ENCODE measurements around the gene RTL10. TPM values are rescaled to one million over a fixed set of nuclear protein-coding genes. Genes with fewer than 3 reads are reported as not detected.

RTL10 gene
- total and polyA plus RNA-seq, 2 of the 13 experiments (the other 11 are each of a cell fraction or from before 2014, with no cell fraction given) = 14.1 to 15.8 TPM

DNA sequence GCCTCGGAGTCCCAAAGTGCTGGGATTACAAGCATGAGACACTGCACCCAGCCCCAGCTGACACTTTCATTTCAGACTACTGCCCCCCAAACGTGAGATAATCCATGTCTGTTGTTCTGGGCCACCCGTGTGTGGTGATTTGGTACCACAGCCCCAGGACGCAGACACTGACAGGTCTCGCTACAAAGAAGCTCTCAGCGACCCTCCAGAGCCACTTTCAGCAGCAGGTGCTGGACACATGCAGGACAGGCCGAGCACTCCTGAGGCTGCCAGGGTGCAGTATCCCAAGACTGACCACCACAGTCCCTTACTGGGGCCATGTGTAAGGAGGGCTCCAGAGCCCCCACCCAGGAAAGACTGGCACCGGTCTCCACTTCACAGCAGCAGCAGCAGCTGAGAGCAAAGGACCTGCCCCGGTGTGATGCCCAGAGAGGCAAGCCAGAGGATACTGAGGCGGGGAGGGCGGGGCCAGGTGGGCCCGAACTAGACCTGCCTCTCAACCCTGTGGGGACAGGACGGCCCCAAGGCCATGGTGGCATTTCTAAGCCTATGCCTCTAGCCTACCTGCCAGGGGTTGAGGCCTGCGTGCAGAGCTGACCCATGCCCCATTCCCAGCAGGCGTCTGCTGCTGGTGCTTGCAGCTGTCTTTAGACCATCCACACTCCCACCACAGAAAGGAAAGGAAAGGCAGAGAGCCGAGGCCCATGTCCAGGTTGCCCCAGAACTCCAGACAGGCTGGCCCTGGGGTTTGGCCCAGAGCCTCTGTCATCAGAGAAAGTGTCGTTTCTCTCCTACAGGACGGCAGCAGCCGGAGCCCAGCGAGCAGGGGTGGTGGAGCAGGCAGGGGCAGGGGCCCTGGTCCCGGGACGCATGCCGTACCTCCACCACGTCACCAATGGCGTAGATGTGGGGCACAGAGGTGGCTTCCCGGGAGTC is 28.0 kb upstream of the RTL10 start (continued):
- TF ChIP-seq, protein P1, sequence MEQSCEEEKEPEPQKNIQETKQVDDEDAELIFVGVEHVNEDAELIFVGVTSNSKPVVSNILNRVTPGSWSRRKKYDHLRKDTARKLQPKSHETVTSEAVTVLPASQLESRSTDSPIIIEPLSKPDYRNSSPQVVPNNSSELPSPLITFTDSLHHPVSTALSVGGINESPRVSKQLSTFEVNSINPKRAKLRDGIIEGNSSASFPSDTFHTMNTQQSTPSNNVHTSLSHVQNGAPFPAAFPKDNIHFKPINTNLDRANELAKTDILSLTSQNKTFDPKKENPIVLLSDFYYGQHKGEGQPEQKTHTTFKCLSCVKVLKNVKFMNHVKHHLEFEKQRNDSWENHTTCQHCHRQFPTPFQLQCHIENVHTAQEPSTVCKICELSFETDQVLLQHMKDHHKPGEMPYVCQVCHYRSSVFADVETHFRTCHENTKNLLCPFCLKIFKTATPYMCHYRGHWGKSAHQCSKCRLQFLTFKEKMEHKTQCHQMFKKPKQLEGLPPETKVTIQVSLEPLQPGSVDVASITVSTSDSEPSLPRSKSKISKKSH (CRISPR knock-in tag; IDR thresholded peaks at IDR 0.05; ENCODE audit: borderline replicate concordance) = no peak
- no peak for TF ChIP-seq ZMAT3 (CRISPR knock-in tag; conservative IDR thresholded peaks at IDR 0.05)
- TF ChIP-seq, protein P2, sequence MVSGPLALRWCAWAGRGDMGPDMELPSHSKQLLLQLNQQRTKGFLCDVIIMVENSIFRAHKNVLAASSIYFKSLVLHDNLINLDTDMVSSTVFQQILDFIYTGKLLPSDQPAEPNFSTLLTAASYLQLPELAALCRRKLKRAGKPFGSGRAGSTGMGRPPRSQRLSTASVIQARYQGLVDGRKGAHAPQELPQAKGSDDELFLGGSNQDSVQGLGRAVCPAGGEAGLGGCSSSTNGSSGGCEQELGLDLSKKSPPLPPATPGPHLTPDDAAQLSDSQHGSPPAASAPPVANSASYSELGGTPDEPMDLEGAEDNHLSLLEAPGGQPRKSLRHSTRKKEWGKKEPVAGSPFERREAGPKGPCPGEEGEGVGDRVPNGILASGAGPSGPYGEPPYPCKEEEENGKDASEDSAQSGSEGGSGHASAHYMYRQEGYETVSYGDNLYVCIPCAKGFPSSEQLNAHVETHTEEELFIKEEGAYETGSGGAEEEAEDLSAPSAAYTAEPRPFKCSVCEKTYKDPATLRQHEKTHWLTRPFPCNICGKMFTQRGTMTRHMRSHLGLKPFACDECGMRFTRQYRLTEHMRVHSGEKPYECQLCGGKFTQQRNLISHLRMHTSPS (CRISPR knock-in tag; IDR thresholded peaks at IDR 0.05; ENCODE audit: low read depth) = no peak

DNA sequence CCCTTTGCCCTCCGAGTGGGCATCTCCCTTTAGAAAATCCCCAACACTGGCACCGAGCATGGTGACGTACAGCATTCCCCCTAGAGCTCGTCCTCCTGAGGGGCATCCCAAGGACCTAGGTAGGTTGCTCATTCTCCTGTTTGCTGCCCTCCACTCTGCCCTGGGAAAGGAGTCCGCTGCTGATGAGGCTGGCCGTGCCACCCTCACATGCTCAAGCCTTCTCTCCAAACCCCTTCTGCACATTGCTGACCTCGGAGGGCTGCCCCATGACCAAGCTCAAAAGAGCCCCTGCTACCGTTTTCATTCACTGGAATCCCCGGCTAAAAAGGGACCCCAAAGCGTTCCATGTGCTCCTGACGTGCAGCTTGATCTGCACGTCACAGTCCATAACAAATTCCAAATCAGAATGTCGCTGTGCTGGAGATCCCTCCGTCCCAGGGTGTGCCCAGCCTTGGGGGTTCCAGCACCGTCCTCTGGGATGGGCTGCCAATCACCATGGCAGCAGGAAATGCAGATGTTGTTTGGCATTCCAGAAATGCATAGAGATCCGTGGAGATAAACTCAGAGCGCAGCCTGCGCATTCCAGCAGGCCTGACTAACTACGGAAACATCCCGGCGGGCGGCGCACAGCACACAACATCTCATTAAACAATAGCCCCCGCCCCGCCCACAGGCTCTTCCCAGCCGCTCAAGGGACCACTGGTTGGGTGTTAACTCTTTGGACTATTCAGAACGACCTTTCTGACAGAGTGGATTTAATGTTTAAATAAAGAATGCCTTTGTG is 26.3 kb upstream of the RTL10 start:
- Histone ChIP-seq H3K4me2 (ENCODE audit: low read depth, low read length) (peak overlapping the region; percentile 67), H3K9ac (ENCODE audit: insufficient read depth, low read depth, low read length) (peak overlapping the region; percentile 60), H3K27me3 (ENCODE audit: control insufficient read depth in 1 of 2, insufficient read depth in 2 of 2, low read length in 2 of 2) (no peaks in the 10 kb centered on the region), H3K36me3 (replicated peaks in 1 of 2; ENCODE audit: control insufficient read depth in 1 of 2, insufficient read depth in 2 of 2, low read length in 2 of 2) (no peaks in the 10 kb centered on the region), H3K9me3 (ENCODE audit: low read length) (no peaks in the 10 kb centered on the region), H3K4me3 (replicated peaks in 1 of 3; ENCODE audit: insufficient read depth in 1 of 3, low read depth in 2 of 3, low read length in 3 of 3) (peak overlapping the region in 1 of 3 experiments; percentile 47; a peak in 2 of 6 replicates), H4K20me1 (ENCODE audit: insufficient read depth, low read length) (no peaks in the 10 kb centered on the region), H3K4me1 (ENCODE audit: insufficient read depth, low read length) (peaks cover 34% of the 10 kb centered on the region), H3K27ac (ENCODE audit: extremely low read length, insufficient read depth, low read length) (peak overlapping the region; percentile 80), H3K79me2 (ENCODE audit: insufficient read depth, low read length) (no peaks in the 10 kb centered on the region), H2AFZ (ENCODE audit: low read length) (no peak overlapping the region)
- ATAC-seq (peak; percentile 90), DNase-seq (ENCODE audit: low spot score) (peak; percentile 96), FAIRE-seq (peak; percentile 93)
- ChIA-PET CTCF (ENCODE audit: low intra/inter-chr PET ratio, low total read pairs) (no interaction called here), POLR2A (interaction anchor here (1.5 to 1.9 kb wide), 2 partner anchors 11 to 18 kb away, joined by 4 to 8 read pairs; no protein-coding TSS in a partner anchor)
- intact Hi-C loops (cut with micrococcal nuclease; ENCODE audit: unreplicated experiment) = loop anchor here (1.0 to 2.0 kb wide), 3 partner anchors 27 to 66 kb away; partner anchors contain the start of genes GNB1L and RTL10
- WGBS (ENCODE audit: low lambda C conversion rate) = 27% methylated on average over 20 of the region's 27 CpGs
- in situ Hi-C loops (cut with HindIII; ENCODE audit: extremely low pct_ligation_motif_present, low pct_unique_long_range_greater_than_20kb) = no loop called here
- BruUV-seq (replicated peaks) = no TSS peak
- TF ChIP-seq ZNF333 (CRISPR knock-in tag; IDR thresholded peaks at IDR 0.05; ENCODE audit: borderline replicate concordance) = no peak
- TF ChIP-seq BRD4 (CRISPR knock-in tag; IDR thresholded peaks at IDR 0.05) = no peak
- TF ChIP-seq GABPA (IDR thresholded peaks at IDR 0.05; ENCODE audit: low read depth, low read length) = no peak
- 0 out of 2 replicates have a peak, but pooled peaks have one; percentile 34 for TF ChIP-seq GABPA (CRISPR knock-in tag; IDR thresholded peaks at IDR 0.05; ENCODE audit: low read depth)
- no peak for TF ChIP-seq ESRRA (CRISPR knock-in tag; IDR thresholded peaks at IDR 0.05; ENCODE audit: low read depth)
- no peak for TF ChIP-seq ISX (CRISPR knock-in tag; conservative IDR thresholded peaks at IDR 0.05)
- TF ChIP-seq ZNF672 (CRISPR knock-in tag; IDR thresholded peaks at IDR 0.05) = no peak
- TF ChIP-seq HDAC2 (CRISPR knock-in tag; IDR thresholded peaks at IDR 0.05) = peak; percentile 94
- peak; percentile 88 for TF ChIP-seq SOX13 (IDR thresholded peaks at IDR 0.05)
- peak in 1 of 2 experiments; percentile 97; a peak in 2 of 4 replicates for TF ChIP-seq SOX13 (CRISPR knock-in tag; conservative IDR thresholded peaks at IDR 0.05 in 1 of 2, IDR thresholded peaks at IDR 0.05 in 1 of 2)
- TF ChIP-seq SYNCRIP (IDR thresholded peaks at IDR 0.05; ENCODE audit: insufficient read depth, low read depth, low read length) = no peak
- no peak for TF ChIP-seq ATF7 (IDR thresholded peaks at IDR 0.05)
- TF ChIP-seq ATF7 (CRISPR knock-in tag; IDR thresholded peaks at IDR 0.05) = no peak
- no peak for TF ChIP-seq ZNF235 (CRISPR knock-in tag; IDR thresholded peaks at IDR 0.05; ENCODE audit: borderline replicate concordance)

Data from HepG2 (cell line).